ENCODE data around the gene EVI5.
"Not testable (repeated sequence)": the region's sequence is repeated elsewhere in the genome, so short reads cannot be mapped to it uniquely, and the experiment has no call there.

- not testable (repeated sequence) for TF ChIP-seq EZH2 (IDR thresholded peaks at IDR 0.05; ENCODE audit: insufficient read depth, poor library complexity, severe bottlenecking); EZH2phosphoT487 (IDR thresholded peaks at IDR 0.05; ENCODE audit: insufficient read depth, low read depth)
Observed at GRCh38 chr1:92640686-92641085, 144.2 kb downstream of the EVI5 start.

Data from GM23248 (cell line).